ENCODE results near the gene YY1AP1. TPM values are rescaled to one million over a fixed set of nuclear protein-coding genes. Genes with fewer than 3 reads are reported as not detected.
A peak's percentile ranks its signal among the peaks of the same experiment; 100 is the strongest.
"Not testable (repeated sequence)": the region's sequence is repeated elsewhere in the genome, so short reads cannot be mapped to it uniquely, and the experiment has no call there.

YY1AP1 gene
- 100 to 1,000 TPM in 1 of 3 donors, 10 to 100 TPM in 2; 55.8 to 114 (median 56.7) TPM for total RNA-seq
- long read RNA-seq, donor 1, transcript YY1AP1-205 (11 exons, 2,663 nt): major isoform, 12 of 67 reads
- long read RNA-seq, donor 1, transcript YY1AP1-212 (11 exons, 2,654 nt): minor isoform, 10 of 67 reads
- long read RNA-seq, donor 1, partial matches to known transcripts: 14 of 67 reads
- long read RNA-seq, donor 1, other reads (novel, unspliced or antisense): 23 of 67 reads
- long read RNA-seq, donor 2, partial matches to known transcripts: 2 of 5 reads
- long read RNA-seq, donor 2, other reads (novel, unspliced or antisense): 3 of 5 reads

DNA sequence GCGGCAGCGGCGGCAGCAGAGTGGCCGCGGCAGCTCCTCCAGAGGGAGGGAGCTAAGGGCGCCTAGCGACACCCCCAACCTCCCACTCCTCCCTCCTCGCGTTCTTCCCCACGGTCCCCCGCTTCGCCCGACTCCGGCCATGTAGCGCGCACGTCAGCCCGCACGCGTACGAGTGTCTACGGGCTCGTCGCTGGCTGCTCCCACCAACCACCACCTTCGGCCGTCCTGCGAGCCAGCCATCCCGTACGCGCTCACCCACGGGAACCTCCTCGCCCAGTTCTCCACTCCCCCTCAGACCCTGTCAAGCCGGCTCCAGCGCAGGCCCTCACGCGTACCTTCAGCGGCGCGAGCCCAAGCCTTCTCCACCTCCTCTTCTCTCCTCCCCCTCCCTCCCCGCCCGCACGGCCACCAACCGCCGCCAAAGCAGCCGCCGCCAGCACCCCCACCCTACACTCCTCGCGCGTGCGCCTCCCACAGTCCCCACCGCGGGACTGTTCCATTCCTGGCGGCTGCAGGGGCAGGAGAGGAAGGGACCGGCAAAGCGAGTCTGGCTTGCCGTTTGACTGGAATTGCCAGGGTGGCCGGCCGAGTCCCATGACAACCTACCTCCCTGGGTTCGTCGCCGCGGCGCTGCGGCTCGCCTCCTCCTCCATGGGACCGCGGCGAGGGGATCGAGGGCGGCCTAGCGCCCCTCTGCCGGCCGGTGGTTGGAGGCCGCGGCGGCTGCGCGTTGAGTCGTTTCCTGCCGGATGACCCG is at the start of gene YY1AP1:
TSS of gene YY1AP1 (minus strand) at position 451 of the 757 bp plus-strand sequence. CDS start 8,338 bp downstream, outside the sequence.
- DNase-seq: peak; percentile 91 to 95 (median 95)
- intact Hi-C loops (cut with DNase I, micrococcal nuclease): no loop called here
- ATAC-seq: peak; percentile 96
- Histone ChIP-seq H3K9me3 (peaks cover 6% of the 10 kb centered on the region), H3K4me1 (ENCODE audit: low read depth) (peaks cover 19% of the 10 kb centered on the region), H3K4me3 (peak within 1 kb of the TSS; percentile 97), H3K36me3 (ENCODE audit: low read depth) (no peaks in the 10 kb centered on the region)
- TF ChIP-seq, protein P1, sequence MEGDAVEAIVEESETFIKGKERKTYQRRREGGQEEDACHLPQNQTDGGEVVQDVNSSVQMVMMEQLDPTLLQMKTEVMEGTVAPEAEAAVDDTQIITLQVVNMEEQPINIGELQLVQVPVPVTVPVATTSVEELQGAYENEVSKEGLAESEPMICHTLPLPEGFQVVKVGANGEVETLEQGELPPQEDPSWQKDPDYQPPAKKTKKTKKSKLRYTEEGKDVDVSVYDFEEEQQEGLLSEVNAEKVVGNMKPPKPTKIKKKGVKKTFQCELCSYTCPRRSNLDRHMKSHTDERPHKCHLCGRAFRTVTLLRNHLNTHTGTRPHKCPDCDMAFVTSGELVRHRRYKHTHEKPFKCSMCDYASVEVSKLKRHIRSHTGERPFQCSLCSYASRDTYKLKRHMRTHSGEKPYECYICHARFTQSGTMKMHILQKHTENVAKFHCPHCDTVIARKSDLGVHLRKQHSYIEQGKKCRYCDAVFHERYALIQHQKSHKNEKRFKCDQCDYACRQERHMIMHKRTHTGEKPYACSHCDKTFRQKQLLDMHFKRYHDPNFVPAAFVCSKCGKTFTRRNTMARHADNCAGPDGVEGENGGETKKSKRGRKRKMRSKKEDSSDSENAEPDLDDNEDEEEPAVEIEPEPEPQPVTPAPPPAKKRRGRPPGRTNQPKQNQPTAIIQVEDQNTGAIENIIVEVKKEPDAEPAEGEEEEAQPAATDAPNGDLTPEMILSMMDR (IDR thresholded peaks at IDR 0.05): no peak

DNA sequence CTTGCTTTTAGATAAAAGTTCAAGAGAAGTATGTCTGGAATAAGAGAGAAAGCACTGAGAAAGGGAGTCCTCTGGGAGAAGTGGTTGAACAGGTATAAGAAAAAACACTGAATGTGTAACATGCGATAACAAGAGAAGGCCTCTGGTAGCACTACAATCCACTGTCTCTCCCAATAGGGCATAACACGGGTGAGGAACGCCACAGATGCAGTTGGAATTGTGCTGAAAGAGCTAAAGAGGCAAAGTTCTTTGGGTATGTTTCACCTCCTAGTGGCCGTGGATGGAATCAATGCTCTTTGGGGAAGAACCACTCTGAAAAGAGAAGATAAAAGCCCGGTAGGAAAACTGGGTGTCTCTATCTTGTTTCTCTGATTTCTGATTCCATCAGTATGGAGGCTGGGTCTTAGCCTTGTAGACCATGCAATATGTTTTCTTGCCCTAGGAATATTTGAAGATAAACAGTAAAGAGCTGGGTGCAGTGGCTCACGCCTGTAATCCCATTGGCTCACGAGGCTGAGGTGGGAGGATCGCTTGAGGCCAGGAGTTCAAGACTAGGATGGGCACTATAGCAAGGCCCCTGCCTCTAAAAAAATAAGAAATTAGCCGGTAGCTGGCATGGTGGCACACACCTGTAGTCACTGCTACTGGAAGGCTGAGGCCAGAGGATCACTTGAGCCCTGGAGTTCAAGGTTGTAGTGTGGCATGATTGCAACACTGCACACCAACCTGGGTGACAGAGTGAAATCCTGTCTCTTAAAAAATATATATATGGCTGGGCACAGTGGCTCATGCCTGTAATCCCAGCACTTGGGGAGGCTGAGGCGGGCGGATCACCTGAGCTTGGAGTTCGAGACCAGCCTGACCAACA is 40.7 kb upstream of the YY1AP1 start:
- H3K36me3 ChIP-seq (ENCODE audit: low read depth): no peaks in the 10 kb centered on the region

GRCh38 chr1:155725142-155725541 is 36.6 kb upstream of the YY1AP1 start:
- H3K4me1 ChIP-seq (ENCODE audit: low read depth): no peaks in the 10 kb centered on the region
- intact Hi-C loops (cut with DNase I, micrococcal nuclease): no loop called here
- H3K36me3 ChIP-seq (ENCODE audit: low read depth): no peaks in the 10 kb centered on the region
- no peak overlapping the region for H3K4me3 ChIP-seq
- no peak for ATAC-seq
- TF ChIP-seq, protein P1 (IDR thresholded peaks at IDR 0.05): no peak
- H3K9me3 ChIP-seq: no peaks in the 10 kb centered on the region
- no peak for DNase-seq

More for the DNA sequence above, 40.7 kb upstream of the YY1AP1 start:
- peak; percentile 92 for ATAC-seq
- peak in 1 of 3 donors; percentile 75 for DNase-seq
- intact Hi-C loops (cut with DNase I, micrococcal nuclease): no loop called here
- TF ChIP-seq, protein P1 (IDR thresholded peaks at IDR 0.05): peak; percentile 27
- H3K4me1 ChIP-seq (ENCODE audit: low read depth): no peaks in the 10 kb centered on the region
- no peaks in the 10 kb centered on the region for H3K9me3 ChIP-seq
- no peak overlapping the region for H3K4me3 ChIP-seq

DNA sequence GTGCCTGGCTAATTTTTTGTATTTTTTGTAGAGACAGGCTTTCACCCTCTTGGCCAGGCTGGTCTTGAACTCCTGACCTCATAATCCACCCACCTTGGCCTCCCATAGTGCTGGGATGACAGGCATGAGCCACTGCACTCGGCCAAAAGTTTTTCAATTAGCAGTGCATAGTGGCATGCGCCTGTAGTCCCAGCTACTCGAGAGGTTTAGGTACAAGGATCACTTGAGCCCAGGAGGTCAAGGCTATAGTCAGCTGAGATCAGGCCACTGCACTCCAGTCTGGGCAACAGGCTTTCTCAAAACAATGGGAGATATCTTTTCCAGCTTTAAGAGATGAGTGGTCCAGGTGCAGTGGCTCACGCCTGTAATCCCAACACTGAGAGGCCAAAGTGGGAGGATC is 31.1 kb upstream of the YY1AP1 start:
- intact Hi-C loops (cut with DNase I, micrococcal nuclease): no loop called here
- DNase-seq (no peak), ATAC-seq (no peak)
- no peaks in the 10 kb centered on the region for H3K36me3 ChIP-seq (ENCODE audit: low read depth)
- H3K9me3 ChIP-seq: no peaks in the 10 kb centered on the region
- TF ChIP-seq, protein P1 (IDR thresholded peaks at IDR 0.05): no peak
- H3K4me1 ChIP-seq (ENCODE audit: low read depth): peaks cover 3% of the 10 kb centered on the region
- no peak overlapping the region for H3K4me3 ChIP-seq

GRCh38 chr1:155718524-155719115 is 30.0 kb upstream of the YY1AP1 start:
- H3K9me3 ChIP-seq; H3K4me1 ChIP-seq (ENCODE audit: low read depth); H3K36me3 ChIP-seq (ENCODE audit: low read depth); H3K4me3 ChIP-seq; DNase-seq; intact Hi-C loops (cut with DNase I, micrococcal nuclease); ATAC-seq: not testable (repeated sequence)

Data from mucosa of descending colon (tissue), 3 donors.